ENCODE results near the gene GP1BA.
"Not testable (repeated sequence)": the region's sequence is repeated elsewhere in the genome, so short reads cannot be mapped to it uniquely, and the experiment has no call there.

Gene GP1BA

DNA sequence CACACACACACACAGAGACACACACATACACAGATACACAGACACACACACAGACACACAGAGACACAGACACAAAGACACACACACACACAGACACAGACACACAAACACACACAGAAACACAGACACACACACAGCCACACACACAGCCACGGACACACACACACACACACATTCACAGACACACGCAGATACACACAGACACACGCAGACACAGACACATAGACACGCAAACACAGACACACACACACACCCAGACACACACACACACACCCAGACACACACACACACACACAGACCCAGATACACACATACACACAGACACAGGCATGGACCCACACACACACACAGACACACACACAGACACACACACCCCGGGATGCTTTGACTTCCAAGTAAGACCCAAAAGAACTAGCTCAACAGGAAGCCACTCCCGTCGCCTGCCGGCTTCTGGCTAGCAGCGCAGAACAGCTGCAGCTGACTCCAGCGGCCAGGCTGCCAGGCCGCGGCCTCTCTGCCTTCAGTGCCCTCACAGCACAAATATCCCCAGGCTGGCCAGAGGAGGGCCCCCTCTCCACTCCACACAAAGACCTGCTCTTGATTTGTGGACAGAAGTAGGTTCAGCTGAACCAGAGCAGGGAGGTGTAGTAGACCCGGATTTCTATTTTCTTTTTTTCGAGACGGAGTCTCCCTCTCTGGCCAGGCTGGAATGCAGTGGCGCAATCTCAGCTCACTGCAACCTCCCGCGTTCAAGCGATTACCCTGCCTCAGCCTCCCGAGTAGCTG lies 23.2 kb upstream of the GP1BA start (continued):
- TF ChIP-seq, protein P1, sequence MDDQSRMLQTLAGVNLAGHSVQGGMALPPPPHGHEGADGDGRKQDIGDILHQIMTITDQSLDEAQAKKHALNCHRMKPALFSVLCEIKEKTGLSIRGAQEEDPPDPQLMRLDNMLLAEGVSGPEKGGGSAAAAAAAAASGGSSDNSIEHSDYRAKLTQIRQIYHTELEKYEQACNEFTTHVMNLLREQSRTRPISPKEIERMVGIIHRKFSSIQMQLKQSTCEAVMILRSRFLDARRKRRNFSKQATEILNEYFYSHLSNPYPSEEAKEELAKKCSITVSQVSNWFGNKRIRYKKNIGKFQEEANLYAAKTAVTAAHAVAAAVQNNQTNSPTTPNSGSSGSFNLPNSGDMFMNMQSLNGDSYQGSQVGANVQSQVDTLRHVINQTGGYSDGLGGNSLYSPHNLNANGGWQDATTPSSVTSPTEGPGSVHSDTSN (CRISPR knock-in tag; IDR thresholded peaks at IDR 0.05): no peak
- peak; percentile 75; the same call in 1 of the 2 replicates for TF ChIP-seq ZNF311 (tag by site-specific recombination; IDR thresholded peaks at IDR 0.05; ENCODE audit: borderline replicate concordance)
- TF ChIP-seq YY1 (tag by site-specific recombination; IDR thresholded peaks at IDR 0.05): no peak
- TF ChIP-seq ZNF621 (tag by site-specific recombination; IDR thresholded peaks at IDR 0.05): no peak
- peak; percentile 85 for TF ChIP-seq ZNF654 (tag by site-specific recombination; IDR thresholded peaks at IDR 0.05; ENCODE audit: low read depth)
- TF ChIP-seq ZNF112 (tag by site-specific recombination; IDR thresholded peaks at IDR 0.05): no peak
- TF ChIP-seq, protein P2, sequence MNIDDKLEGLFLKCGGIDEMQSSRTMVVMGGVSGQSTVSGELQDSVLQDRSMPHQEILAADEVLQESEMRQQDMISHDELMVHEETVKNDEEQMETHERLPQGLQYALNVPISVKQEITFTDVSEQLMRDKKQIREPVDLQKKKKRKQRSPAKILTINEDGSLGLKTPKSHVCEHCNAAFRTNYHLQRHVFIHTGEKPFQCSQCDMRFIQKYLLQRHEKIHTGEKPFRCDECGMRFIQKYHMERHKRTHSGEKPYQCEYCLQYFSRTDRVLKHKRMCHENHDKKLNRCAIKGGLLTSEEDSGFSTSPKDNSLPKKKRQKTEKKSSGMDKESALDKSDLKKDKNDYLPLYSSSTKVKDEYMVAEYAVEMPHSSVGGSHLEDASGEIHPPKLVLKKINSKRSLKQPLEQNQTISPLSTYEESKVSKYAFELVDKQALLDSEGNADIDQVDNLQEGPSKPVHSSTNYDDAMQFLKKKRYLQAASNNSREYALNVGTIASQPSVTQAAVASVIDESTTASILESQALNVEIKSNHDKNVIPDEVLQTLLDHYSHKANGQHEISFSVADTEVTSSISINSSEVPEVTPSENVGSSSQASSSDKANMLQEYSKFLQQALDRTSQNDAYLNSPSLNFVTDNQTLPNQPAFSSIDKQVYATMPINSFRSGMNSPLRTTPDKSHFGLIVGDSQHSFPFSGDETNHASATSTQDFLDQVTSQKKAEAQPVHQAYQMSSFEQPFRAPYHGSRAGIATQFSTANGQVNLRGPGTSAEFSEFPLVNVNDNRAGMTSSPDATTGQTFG (tag by site-specific recombination; IDR thresholded peaks at IDR 0.05; ENCODE audit: borderline replicate concordance): no peak
- TF ChIP-seq GLIS1 (tag by site-specific recombination; IDR thresholded peaks at IDR 0.05): no peak
- TF ChIP-seq, protein P3, sequence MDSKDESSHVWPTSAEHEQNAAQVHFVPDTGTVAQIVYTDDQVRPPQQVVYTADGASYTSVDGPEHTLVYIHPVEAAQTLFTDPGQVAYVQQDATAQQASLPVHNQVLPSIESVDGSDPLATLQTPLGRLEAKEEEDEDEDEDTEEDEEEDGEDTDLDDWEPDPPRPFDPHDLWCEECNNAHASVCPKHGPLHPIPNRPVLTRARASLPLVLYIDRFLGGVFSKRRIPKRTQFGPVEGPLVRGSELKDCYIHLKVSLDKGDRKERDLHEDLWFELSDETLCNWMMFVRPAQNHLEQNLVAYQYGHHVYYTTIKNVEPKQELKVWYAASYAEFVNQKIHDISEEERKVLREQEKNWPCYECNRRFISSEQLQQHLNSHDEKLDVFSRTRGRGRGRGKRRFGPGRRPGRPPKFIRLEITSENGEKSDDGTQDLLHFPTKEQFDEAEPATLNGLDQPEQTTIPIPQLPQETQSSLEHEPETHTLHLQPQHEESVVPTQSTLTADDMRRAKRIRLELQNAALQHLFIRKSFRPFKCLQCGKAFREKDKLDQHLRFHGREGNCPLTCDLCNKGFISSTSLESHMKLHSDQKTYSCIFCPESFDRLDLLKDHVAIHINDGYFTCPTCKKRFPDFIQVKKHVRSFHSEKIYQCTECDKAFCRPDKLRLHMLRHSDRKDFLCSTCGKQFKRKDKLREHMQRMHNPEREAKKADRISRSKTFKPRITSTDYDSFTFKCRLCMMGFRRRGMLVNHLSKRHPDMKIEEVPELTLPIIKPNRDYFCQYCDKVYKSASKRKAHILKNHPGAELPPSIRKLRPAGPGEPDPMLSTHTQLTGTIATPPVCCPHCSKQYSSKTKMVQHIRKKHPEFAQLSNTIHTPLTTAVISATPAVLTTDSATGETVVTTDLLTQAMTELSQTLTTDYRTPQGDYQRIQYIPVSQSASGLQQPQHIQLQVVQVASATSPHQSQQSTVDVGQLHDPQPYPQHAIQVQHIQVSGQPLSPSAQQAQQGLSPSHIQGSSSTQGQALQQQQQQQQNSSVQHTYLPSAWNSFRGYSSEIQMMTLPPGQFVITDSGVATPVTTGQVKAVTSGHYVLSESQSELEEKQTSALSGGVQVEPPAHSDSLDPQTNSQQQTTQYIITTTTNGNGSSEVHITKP (tag by site-specific recombination; IDR thresholded peaks at IDR 0.05): no peak
- TF ChIP-seq ZNF560 (tag by site-specific recombination; IDR thresholded peaks at IDR 0.05; ENCODE audit: borderline replicate concordance): no peak
- no peak for TF ChIP-seq BCL11A (tag by site-specific recombination; IDR thresholded peaks at IDR 0.05; ENCODE audit: low read depth)
- TF ChIP-seq ZNF785 (tag by site-specific recombination; IDR thresholded peaks at IDR 0.05): no peak

DNA sequence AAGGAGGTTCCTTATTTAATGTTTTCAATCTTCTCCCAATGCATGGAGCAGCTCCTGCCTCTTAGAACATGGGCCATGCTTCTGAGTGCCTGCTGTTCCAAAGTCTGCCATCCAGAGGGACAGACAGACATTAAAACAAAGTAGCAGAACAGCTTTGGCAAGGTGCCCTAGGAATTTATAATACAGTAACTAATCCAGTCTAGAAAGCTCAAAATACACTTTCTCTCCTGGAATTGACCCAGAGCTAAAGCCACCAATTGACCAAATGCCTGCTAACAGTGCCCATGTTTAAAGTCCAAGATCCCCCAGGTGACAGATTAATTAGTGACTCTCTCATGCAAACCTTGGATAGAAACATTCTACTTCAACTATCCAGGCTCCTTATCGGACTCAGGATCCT lies 18.1 kb upstream of the GP1BA start:
- no peak overlapping the region for H3K27ac ChIP-seq (ENCODE audit: extremely low read depth, low read depth, low read length)
- no peaks in the 10 kb centered on the region; the same call in 1 of the 2 replicates for H3K4me1 ChIP-seq (ENCODE audit: control insufficient read depth, insufficient read depth, low read length)
- ChIA-PET POLR2A (interaction anchor here (0.6 to 1.3 kb wide), 5 partner anchors 9 to 195 kb away, joined by 3 to 7 read pairs (median 5); partner anchors contain the start of genes RNF167 and SLC25A11), CTCF (interaction anchor here (0.6 to 1.6 kb wide), 9 partner anchors 9 to 1262 kb away, joined by 3 to 6 read pairs (median 4); no protein-coding TSS in a partner anchor)
- no peaks in the 10 kb centered on the region; a peak in 1 of 3 replicates for H3K36me3 ChIP-seq (ENCODE audit: control insufficient read depth in 2 of 2, insufficient read depth in 1 of 2, low read length in 2 of 2)
- no peaks in the 10 kb centered on the region for H3K9me3 ChIP-seq (ENCODE audit: control insufficient read depth, insufficient read depth, low read depth, low read length)
- H3K4me3 ChIP-seq (ENCODE audit: low read depth, low read length): no peak overlapping the region
- TF ChIP-seq ZNF341 (tag by site-specific recombination; IDR thresholded peaks at IDR 0.05; ENCODE audit: low read depth) (peak; percentile 74), ZNF311 (tag by site-specific recombination; IDR thresholded peaks at IDR 0.05; ENCODE audit: borderline replicate concordance) (no peak)

DNA sequence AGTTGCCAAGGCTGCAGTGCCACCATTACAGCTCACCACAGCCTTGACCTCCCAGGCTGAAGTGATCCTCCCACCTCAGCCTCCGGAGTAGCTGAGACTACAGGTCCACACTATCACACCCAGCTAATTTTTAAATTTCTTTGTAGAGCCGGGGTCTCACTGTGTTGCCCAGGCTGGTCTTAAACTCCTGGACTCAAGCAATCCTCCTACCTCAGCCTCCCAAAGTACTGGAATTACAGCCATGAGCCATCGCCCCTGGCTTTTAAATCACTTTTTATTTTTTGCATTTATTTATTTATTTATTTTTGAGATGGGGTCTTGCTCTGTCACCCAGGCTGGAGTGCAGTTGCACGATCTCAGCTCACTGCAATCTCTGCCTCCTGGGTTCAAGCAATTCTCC lies 17.5 kb upstream of the GP1BA start:
- H3K4me1 ChIP-seq (ENCODE audit: control insufficient read depth, insufficient read depth, low read length); H3K27ac ChIP-seq (ENCODE audit: extremely low read depth, low read depth, low read length); H3K4me3 ChIP-seq (ENCODE audit: low read depth, low read length); H3K36me3 ChIP-seq (ENCODE audit: control insufficient read depth in 2 of 2, insufficient read depth in 1 of 2, low read length in 2 of 2); H3K9me3 ChIP-seq (ENCODE audit: control insufficient read depth, insufficient read depth, low read depth, low read length): not testable (repeated sequence)
- POLR2A ChIA-PET: interaction anchor here (0.9 to 1.3 kb wide), 2 partner anchors 12 to 25 kb away, joined by 3 read pairs; partner anchors contain the start of genes RNF167 and SLC25A11
- CTCF ChIA-PET: interaction anchor here (0.6 to 1.0 kb wide), 3 partner anchors 108 to 335 kb away, joined by 3 to 5 read pairs (median 3); no protein-coding TSS in a partner anchor
- TF ChIP-seq ZNF121 (tag by site-specific recombination; IDR thresholded peaks at IDR 0.05): peak; percentile 86

Data from HEK293 (cell line).